Activated T-cell treated with anti-CD3 and anti-CD28 coated beads, Interleukin-2, amount 50 U/mL, for 48 hours (primary cell): ENCODE results near the gene SMG7.
A peak's percentile ranks its signal among the peaks of the same experiment; 100 is the strongest.

Experiments
- DNase-seq, 2 experiments: peaks; one replicate each; pipeline ENCODE4 v3.0.0-alpha.2; 2020

The SMG7 gene

GRCh38 chr1:183569141-183569540, 96.8 kb downstream of the SMG7 start:
- peak in 1 of 2 experiments; percentile 47 for DNase-seq

- no peak for DNase-seq
Measured at GRCh38 chr1:183569801-183570200, 97.5 kb downstream of the SMG7 start.

- no peak for DNase-seq
Measured at GRCh38 chr1:183570451-183570850, 98.2 kb downstream of the SMG7 start.

GRCh38 chr1:183571678-183572268, 99.5 kb downstream of the SMG7 start:
- DNase-seq: no peak

GRCh38 chr1:183572721-183573120, 100.4 kb downstream of the SMG7 start:
- DNase-seq: no peak

- no peak for DNase-seq
Measured at GRCh38 chr1:183575606-183576005, 103.3 kb downstream of the SMG7 start.

- DNase-seq: no peak
Measured at GRCh38 chr1:183576537-183576936, 104.2 kb downstream of the SMG7 start.

- no peak for DNase-seq
Measured at GRCh38 chr1:183577897-183578465, 105.7 kb downstream of the SMG7 start.

- DNase-seq: no peak
Measured at GRCh38 chr1:183578856-183579255, 106.6 kb downstream of the SMG7 start.

GRCh38 chr1:183580281-183580682, 108.0 kb downstream of the SMG7 start:
- DNase-seq: peak in 1 of 2 experiments; percentile 39

- no peak for DNase-seq
Measured at GRCh38 chr1:183582021-183582713, 109.9 kb downstream of the SMG7 start.

GRCh38 chr1:183583466-183583865, 111.2 kb downstream of the SMG7 start:
- no peak for DNase-seq

GRCh38 chr1:183584147-183584546, 111.8 kb downstream of the SMG7 start:
- no peak for DNase-seq

- no peak for DNase-seq
Measured at GRCh38 chr1:183585038-183585437, 112.7 kb downstream of the SMG7 start.

GRCh38 chr1:183586455-183586854, 114.2 kb downstream of the SMG7 start:
- DNase-seq: no peak

GRCh38 chr1:183586926-183587325, 114.6 kb downstream of the SMG7 start:
- no peak for DNase-seq

- no peak for DNase-seq
Measured at GRCh38 chr1:183588827-183589226, 116.5 kb downstream of the SMG7 start.

- no peak for DNase-seq
Measured at GRCh38 chr1:183589384-183589783, 117.1 kb downstream of the SMG7 start.

- no peak for DNase-seq
Measured at GRCh38 chr1:183589874-183590243, 117.6 kb downstream of the SMG7 start.

GRCh38 chr1:183590244-183591191, 118.2 kb downstream of the SMG7 start, which contains the start of gene NCF2:
TSS of gene NCF2 (minus strand) at chr1:183590459. CDS start at chr1:183590329, 130 bp downstream.
- peak; percentile 52 to 57 for DNase-seq

- no peak for DNase-seq
Measured at GRCh38 chr1:183592733-183593132, 120.4 kb downstream of the SMG7 start.

- no peak for DNase-seq
Measured at GRCh38 chr1:183593356-183593755, 121.1 kb downstream of the SMG7 start.

GRCh38 chr1:183595537-183595936, 123.2 kb downstream of the SMG7 start:
- DNase-seq: no peak
